Neutrophil (primary cell): ENCODE measurements around the gene TMEM171.

ENCODE experiments used
- H3K27ac ChIP-seq: fragments of 200-600 bp; sonication (generic); 2 replicates; pipeline ENCODE4 v1.5.1; 2016; ENCODE audit warnings: mild to moderate bottlenecking, moderate library complexity
- H3K27me3 ChIP-seq: fragments of 200-600 bp; sonication (generic); 2 replicates; pipeline ENCODE4 v1.6.0; 2016; ENCODE audit warnings: mild to moderate bottlenecking
- H3K36me3 ChIP-seq: fragments of 200-600 bp; sonication (generic); 2 replicates; pipeline ENCODE4 v1.5.1; 2017
- H3K4me1 ChIP-seq, 2 experiments: fragments of 200-600 bp in 1 of 2; sonication (generic) in 1 of 2; 1 replicate in 1 of 2; 2 replicates in 1 of 2; pipeline versions ENCODE4 v1.5.1 to v1.6.1; 2013 to 2016; ENCODE audit warnings: low read depth in 1 of 2, low read length in 1 of 2, mild to moderate bottlenecking in 1 of 2, moderate library complexity in 1 of 2; ENCODE audit not compliant: control insufficient read depth in 1 of 2, insufficient read depth in 1 of 2
- H3K4me3 ChIP-seq, 2 experiments: fragments of 200-600 bp in 1 of 2; sonication (generic) in 1 of 2; 1 replicate in 1 of 2; 2 replicates in 1 of 2; pipeline ENCODE4 v1.5.1; 2013 to 2016; ENCODE audit warnings: low read depth in 1 of 2, low read length in 1 of 2, mild to moderate bottlenecking in 1 of 2, moderate library complexity in 1 of 2
- H3K9me3 ChIP-seq: fragments of 200-600 bp; sonication (generic); 2 replicates; pipeline ENCODE4 v1.5.1; 2016
- CTCF ChIP-seq: fragments of 200-600 bp; sonication (generic); IDR thresholded peaks from 2 replicates; pipeline ENCODE4 v1.5.1; 2016; ENCODE audit warnings: antibody characterized with exemption

The TMEM171 gene

GRCh38 chr5:73115399-73116051 lies 4.8 kb upstream of the TMEM171 start:
- H3K36me3 ChIP-seq, result no peaks in the 10 kb centered on the region
- TF ChIP-seq CTCF, result no peak
- peaks cover 0 to 4% of the 10 kb centered on the region in 2 experiments for H3K4me1 ChIP-seq
- no peak overlapping the region for H3K4me3 ChIP-seq
- H3K27ac ChIP-seq, result no peak overlapping the region
- H3K27me3 ChIP-seq, result peaks cover 94% of the 10 kb centered on the region
- H3K9me3 ChIP-seq, result no peaks in the 10 kb centered on the region

GRCh38 chr5:73116506-73116905 lies 3.9 kb upstream of the TMEM171 start:
- Histone ChIP-seq H3K27me3 (peaks cover 96% of the 10 kb centered on the region), H3K9me3 (no peaks in the 10 kb centered on the region)

GRCh38 chr5:73117088-73117740 lies 3.2 kb upstream of the TMEM171 start:
- Histone ChIP-seq H3K4me1 (peaks cover 0 to 4% of the 10 kb centered on the region in 2 experiments), H3K36me3 (no peaks in the 10 kb centered on the region), H3K27me3 (peaks cover 96% of the 10 kb centered on the region), H3K4me3 (no peak overlapping the region), H3K9me3 (no peaks in the 10 kb centered on the region), H3K27ac (no peak overlapping the region)
- no peak for TF ChIP-seq CTCF

More at GRCh38 chr5:73116506-73116905, 3.9 kb upstream of the TMEM171 start:
- TF ChIP-seq CTCF, result no peak
- Histone ChIP-seq H3K4me1 (peaks cover 0 to 4% of the 10 kb centered on the region in 2 experiments), H3K36me3 (no peaks in the 10 kb centered on the region), H3K4me3 (no peak overlapping the region), H3K27ac (no peak overlapping the region)

- no peaks in the 10 kb centered on the region for H3K36me3 ChIP-seq
- H3K9me3 ChIP-seq, result no peaks in the 10 kb centered on the region
- peaks cover 0 to 4% of the 10 kb centered on the region in 2 experiments for H3K4me1 ChIP-seq
- no peak overlapping the region for H3K27ac ChIP-seq
- peaks cover 96% of the 10 kb centered on the region for H3K27me3 ChIP-seq
- H3K4me3 ChIP-seq, result no peak overlapping the region
- no peak for TF ChIP-seq CTCF
These were observed 1.9 kb upstream of the TMEM171 start for GRCh38 chr5:73118391-73118973.

- H3K9me3 ChIP-seq, result no peaks in the 10 kb centered on the region
- H3K4me1 ChIP-seq, result peaks cover 0 to 4% of the 10 kb centered on the region in 2 experiments
- no peak overlapping the region for H3K27ac ChIP-seq
- no peaks in the 10 kb centered on the region for H3K36me3 ChIP-seq
- no peak for TF ChIP-seq CTCF
- H3K4me3 ChIP-seq, result no peak overlapping the region
- peaks cover 98% of the 10 kb centered on the region for H3K27me3 ChIP-seq
These were observed 771 bp upstream of the TMEM171 start for GRCh38 chr5:73119451-73120157.
